CD4-positive, alpha-beta T cell (primary cell): ENCODE results near the gene ZNF263. TPM values are rescaled to one million over a fixed set of nuclear protein-coding genes. Genes with fewer than 3 reads are reported as not detected.

ENCODE experiments used
- ATAC-seq: fragments of 200-7000 bp; cut with Tn5 transposase; one replicate; pipeline ENCODE4 v1.10.0; 2022; ENCODE audit warnings: mild to moderate bottlenecking; ENCODE audit not compliant: poor library complexity
- CTCF ChIA-PET: fragments of 350-600 bp; sonication (Branson Sonifier 250); formaldehyde crosslinking; loops from one replicate; lab custom pipeline; 2021; ENCODE audit warnings: antibody characterized with exemption, inconsistent platforms; lab: Charles Lee
- POLR2A ChIA-PET: fragments of 350-600 bp; sonication (Branson Sonifier 250); formaldehyde crosslinking; loops from one replicate; lab custom pipeline; 2021; ENCODE audit warnings: antibody characterized with exemption, inconsistent platforms; lab: Charles Lee
- DNase-seq, 14 experiments: peaks; one replicate each; pipeline ENCODE4 v3.0.0-alpha.2; 2013 to 2020; ENCODE audit warnings: mixed read lengths in 2 of 14
- H3K27ac ChIP-seq, 2 donors: one replicate each; pipeline versions ENCODE4 v1.5.1 to v1.7.0; 2013; ENCODE audit warnings: low read length in 2 of 2, low read depth in 1 of 2, mild to moderate bottlenecking in 1 of 2
- H3K27me3 ChIP-seq, 2 experiments: 1 replicate in 1 of 2; 2 replicates in 1 of 2; pipeline versions ENCODE4 v1.6.1 to v1.7.0; 2013; ENCODE audit warnings: low read length in 2 of 2, control low read depth in 1 of 2, mild to moderate bottlenecking in 1 of 2, moderate library complexity in 1 of 2; ENCODE audit not compliant: insufficient read depth in 2 of 2, control insufficient read depth in 1 of 2
- H3K36me3 ChIP-seq: one replicate; pipeline ENCODE4 v1.6.1; 2013; ENCODE audit warnings: low read length, control low read depth; ENCODE audit not compliant: insufficient read depth
- H3K4me1 ChIP-seq: one replicate; pipeline ENCODE4 v1.6.1; 2013; ENCODE audit warnings: low read length, control low read depth; ENCODE audit not compliant: insufficient read depth
- H3K4me3 ChIP-seq: one replicate; pipeline ENCODE4 v1.5.1; 2013; ENCODE audit warnings: mild to moderate bottlenecking, low read length, moderate library complexity
- H3K9me3 ChIP-seq, 2 experiments: 1 replicate in 1 of 2; 2 replicates in 1 of 2; pipeline versions ENCODE4 v1.6.1 to v1.7.0; 2013; ENCODE audit warnings: low read length in 2 of 2, mild to moderate bottlenecking in 2 of 2, control low read depth in 1 of 2, moderate library complexity in 1 of 2; ENCODE audit not compliant: control insufficient read depth in 1 of 2, insufficient read depth in 1 of 2
- H3K27ac Mint-ChIP-seq: one replicate; pipeline ENCODE4 v1.8.0; 2020; ENCODE audit warnings: mixed read lengths
- H3K27me3 Mint-ChIP-seq: one replicate; pipeline ENCODE4 v1.8.0; 2021; ENCODE audit warnings: mixed read lengths
- H3K36me3 Mint-ChIP-seq: one replicate; pipeline ENCODE4 v1.8.0; 2021; ENCODE audit warnings: low read depth, mixed read lengths
- H3K4me1 Mint-ChIP-seq: one replicate; pipeline ENCODE4 v1.8.0; 2021; ENCODE audit warnings: low read depth, mixed read lengths
- H3K4me3 Mint-ChIP-seq: one replicate; pipeline ENCODE4 v1.8.0; 2020; ENCODE audit warnings: mild to moderate bottlenecking, mixed read lengths
- H3K9me3 Mint-ChIP-seq: one replicate; pipeline ENCODE4 v1.8.0; 2020; ENCODE audit warnings: mixed read lengths
- intact Hi-C, 2 experiments: fragments of 100-400 bp; cut with DNase I in 1 of 2; cut with micrococcal nuclease in 1 of 2; formaldehyde crosslinking; loops; one replicate each; pipeline versions ENCODE4 v1.15.1 to v1.9.0; 2023 to 2025; cut with DNase I, micrococcal nuclease
- total RNA-seq, 174 experiments: library from RNA in 2 of 174; stranded (reverse) in 2 of 174; gene quantifications; one replicate each; pipeline ENCODE4 v1.2.3 and lab custom pipeline; 2021 to 2026
- TF ChIP-seq, protein P1 (sequence below): fragments of 200-600 bp; IDR thresholded peaks from one replicate; pipeline ENCODE4 v1.8.0; 2022; ENCODE audit warnings: antibody characterized with exemption, mild to moderate bottlenecking

The ZNF263 gene
- total RNA-seq, 2 experiments from 2014 or later: 35.3 to 39.4 TPM

DNA sequence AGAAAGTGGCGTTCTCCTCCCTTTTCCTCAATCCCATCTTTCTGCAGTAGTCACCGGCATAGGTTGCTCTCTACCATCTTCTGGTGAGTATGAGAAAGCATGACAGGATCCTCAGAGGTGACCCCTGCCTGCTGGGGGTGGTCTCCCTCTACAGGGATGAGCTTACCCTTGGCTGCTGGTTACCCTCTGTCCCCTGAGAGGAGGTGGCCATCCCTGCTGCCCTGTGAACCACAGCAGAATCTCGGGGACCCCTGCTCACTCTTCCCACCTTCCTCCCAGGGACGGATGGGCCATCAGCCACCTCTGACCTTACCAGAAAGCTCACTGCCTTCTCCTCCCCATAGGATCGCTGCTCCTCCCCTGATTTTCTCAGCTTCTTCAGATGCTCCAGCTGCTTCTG is 34.7 kb upstream of the ZNF263 start:
- no peak for DNase-seq
- Histone ChIP-seq H3K9me3 (no peaks in the 10 kb centered on the region), H3K4me3 (no peak overlapping the region), H3K4me1 (peaks cover 7% of the 10 kb centered on the region), H3K27ac (no peak overlapping the region), H3K36me3 (no peaks in the 10 kb centered on the region), H3K27me3 (no peaks in the 10 kb centered on the region)
- TF ChIP-seq, protein P1, sequence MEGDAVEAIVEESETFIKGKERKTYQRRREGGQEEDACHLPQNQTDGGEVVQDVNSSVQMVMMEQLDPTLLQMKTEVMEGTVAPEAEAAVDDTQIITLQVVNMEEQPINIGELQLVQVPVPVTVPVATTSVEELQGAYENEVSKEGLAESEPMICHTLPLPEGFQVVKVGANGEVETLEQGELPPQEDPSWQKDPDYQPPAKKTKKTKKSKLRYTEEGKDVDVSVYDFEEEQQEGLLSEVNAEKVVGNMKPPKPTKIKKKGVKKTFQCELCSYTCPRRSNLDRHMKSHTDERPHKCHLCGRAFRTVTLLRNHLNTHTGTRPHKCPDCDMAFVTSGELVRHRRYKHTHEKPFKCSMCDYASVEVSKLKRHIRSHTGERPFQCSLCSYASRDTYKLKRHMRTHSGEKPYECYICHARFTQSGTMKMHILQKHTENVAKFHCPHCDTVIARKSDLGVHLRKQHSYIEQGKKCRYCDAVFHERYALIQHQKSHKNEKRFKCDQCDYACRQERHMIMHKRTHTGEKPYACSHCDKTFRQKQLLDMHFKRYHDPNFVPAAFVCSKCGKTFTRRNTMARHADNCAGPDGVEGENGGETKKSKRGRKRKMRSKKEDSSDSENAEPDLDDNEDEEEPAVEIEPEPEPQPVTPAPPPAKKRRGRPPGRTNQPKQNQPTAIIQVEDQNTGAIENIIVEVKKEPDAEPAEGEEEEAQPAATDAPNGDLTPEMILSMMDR: no peak
- no peaks in the 10 kb centered on the region for H3K27me3 Mint-ChIP-seq
- no peaks in the 10 kb centered on the region for H3K9me3 Mint-ChIP-seq
- ChIA-PET POLR2A (interaction anchor here (0.8 kb wide), 1 partner anchor 34 kb away, joined by 3 read pairs; no protein-coding TSS in a partner anchor), CTCF (no interaction called here)
- ATAC-seq: no peak
- no peaks in the 10 kb centered on the region for H3K36me3 Mint-ChIP-seq
- intact Hi-C loops: no loop called here
- H3K4me1 Mint-ChIP-seq: no peaks in the 10 kb centered on the region
- no peak overlapping the region for H3K27ac Mint-ChIP-seq
- no peak overlapping the region for H3K4me3 Mint-ChIP-seq

DNA sequence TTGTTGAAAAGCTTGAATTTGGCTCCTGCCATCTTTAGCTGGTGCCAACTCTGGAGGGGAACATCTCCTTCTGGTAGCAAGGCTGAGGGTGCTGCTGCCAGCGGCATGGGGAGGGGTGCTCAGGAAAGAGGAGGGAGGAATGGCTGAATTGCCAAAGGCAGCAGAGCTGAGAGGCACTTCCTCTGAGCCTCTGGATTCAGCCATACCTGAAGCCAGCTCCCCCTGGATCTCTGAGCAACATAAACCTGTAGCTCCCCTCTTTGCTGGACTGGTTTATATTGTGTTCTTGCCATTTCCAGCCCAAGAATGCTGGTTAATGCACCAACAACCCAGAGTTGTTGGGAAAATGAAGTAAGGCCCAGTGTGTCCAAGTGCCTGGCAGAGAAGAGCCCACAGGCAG is 34.3 kb upstream of the ZNF263 start:
- H3K9me3 ChIP-seq: no peaks in the 10 kb centered on the region
- no peak overlapping the region for H3K4me3 ChIP-seq
- Mint-ChIP-seq H3K9me3 (no peaks in the 10 kb centered on the region), H3K27me3 (no peaks in the 10 kb centered on the region), H3K4me1 (no peaks in the 10 kb centered on the region), H3K4me3 (no peak overlapping the region), H3K27ac (no peak overlapping the region), H3K36me3 (no peaks in the 10 kb centered on the region)
- CTCF ChIA-PET: no interaction called here
- DNase-seq (no peak), ATAC-seq (no peak)
- peaks cover 7% of the 10 kb centered on the region for H3K4me1 ChIP-seq
- intact Hi-C loops: no loop called here
- peaks cover 0 to 2% of the 10 kb centered on the region in 2 experiments for H3K27me3 ChIP-seq
- TF ChIP-seq, protein P1: no peak
- no peaks in the 10 kb centered on the region for H3K36me3 ChIP-seq
- no peak overlapping the region for H3K27ac ChIP-seq
- POLR2A ChIA-PET: interaction anchor here (0.8 kb wide), 1 partner anchor 34 kb away, joined by 3 read pairs; no protein-coding TSS in a partner anchor

DNA sequence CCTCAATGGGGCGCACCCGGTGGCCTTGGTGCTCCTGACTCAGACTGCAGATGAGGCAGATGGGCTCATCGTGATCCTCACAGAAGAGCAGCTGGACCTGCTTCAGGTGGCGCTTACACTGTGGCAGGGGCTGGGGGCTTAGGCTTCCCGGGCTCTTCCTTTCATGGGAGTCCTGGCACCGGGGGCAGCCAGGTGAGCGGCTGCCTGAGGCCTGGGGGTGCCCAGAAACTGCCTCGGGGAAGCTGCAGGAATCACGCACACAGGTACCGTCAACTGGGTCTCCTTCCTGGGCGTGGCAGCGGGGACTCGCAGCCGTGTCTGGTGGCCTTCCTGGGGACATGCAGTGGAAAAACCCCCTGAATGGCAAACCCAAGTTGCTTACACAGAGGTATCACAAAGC is 33.8 kb upstream of the ZNF263 start:
- Histone ChIP-seq H3K27me3 (peaks cover 0 to 2% of the 10 kb centered on the region in 2 experiments), H3K4me3 (no peak overlapping the region), H3K4me1 (peaks cover 7% of the 10 kb centered on the region), H3K9me3 (no peaks in the 10 kb centered on the region), H3K36me3 (no peaks in the 10 kb centered on the region), H3K27ac (no peak overlapping the region)
- H3K36me3 Mint-ChIP-seq: no peaks in the 10 kb centered on the region
- no peaks in the 10 kb centered on the region for H3K4me1 Mint-ChIP-seq
- no peaks in the 10 kb centered on the region for H3K9me3 Mint-ChIP-seq
- no peak overlapping the region for H3K27ac Mint-ChIP-seq
- DNase-seq (no peak), ATAC-seq (no peak)
- ChIA-PET CTCF (no interaction called here), POLR2A (no interaction called here)
- no peaks in the 10 kb centered on the region for H3K27me3 Mint-ChIP-seq
- intact Hi-C loops: no loop called here
- no peak overlapping the region for H3K4me3 Mint-ChIP-seq
- TF ChIP-seq, protein P1: no peak
